HEK293 (cell line): ENCODE measurements around the gene NNAT.

Experiments
- ATF2 ChIP-seq: fragments of 450-650 bp; formaldehyde crosslinking; IDR thresholded peaks from 2 replicates; pipeline ENCODE4 v1.5.1; 2016; ENCODE audit warnings: missing biosample characterization, missing genetic modification characterization, low read depth
- GLI2 ChIP-seq: fragments of 450-650 bp; formaldehyde crosslinking; IDR thresholded peaks from 2 replicates; pipeline ENCODE4; 2017; ENCODE audit warnings: missing biosample characterization, missing genetic modification characterization, low read depth, borderline replicate concordance
- GLI4 ChIP-seq: fragments of 450-650 bp; formaldehyde crosslinking; IDR thresholded peaks from 2 replicates; pipeline ENCODE4 v1.5.1; 2016; ENCODE audit warnings: missing biosample characterization, missing genetic modification characterization
- OVOL3 ChIP-seq: fragments of 450-650 bp; formaldehyde crosslinking; IDR thresholded peaks from 2 replicates; pipeline ENCODE4 v1.5.1; 2016; ENCODE audit warnings: missing biosample characterization, missing genetic modification characterization
- PRDM2 ChIP-seq: fragments of 450-650 bp; formaldehyde crosslinking; IDR thresholded peaks from 2 replicates; pipeline ENCODE4 v1.5.1; 2016; ENCODE audit warnings: missing biosample characterization, missing genetic modification characterization, borderline replicate concordance
- SETDB1 ChIP-seq: IDR thresholded peaks from one replicate; pipeline ENCODE4 v1.6.1; 2017; ENCODE audit warnings: mild to moderate bottlenecking, low read length, moderate library complexity, mixed read lengths; ENCODE audit not compliant: insufficient read length
- WT1 ChIP-seq: fragments of 450-650 bp; formaldehyde crosslinking; IDR thresholded peaks from 2 replicates; pipeline ENCODE4 v1.5.1; 2016; ENCODE audit warnings: missing biosample characterization, missing genetic modification characterization
- ZBTB1 ChIP-seq: fragments of 450-650 bp; formaldehyde crosslinking; IDR thresholded peaks from 2 replicates; pipeline ENCODE4 v1.5.1; 2016; ENCODE audit warnings: missing biosample characterization, missing genetic modification characterization
- ZBTB11 ChIP-seq: fragments of 450-650 bp; formaldehyde crosslinking; conservative IDR thresholded peaks from 2 replicates; pipeline ENCODE4 v1.5.1; 2016; ENCODE audit warnings: low read depth, missing biosample characterization, missing genetic modification characterization
- ZNF10 ChIP-seq: fragments of 450-650 bp; formaldehyde crosslinking; IDR thresholded peaks from 2 replicates; pipeline ENCODE4 v1.5.1; 2017; ENCODE audit warnings: missing biosample characterization, missing genetic modification characterization
- ZNF133 ChIP-seq: fragments of 450-650 bp; formaldehyde crosslinking; IDR thresholded peaks from 2 replicates; pipeline ENCODE4 v1.5.1; 2016; ENCODE audit warnings: missing biosample characterization, missing genetic modification characterization
- ZNF19 ChIP-seq: fragments of 450-650 bp; formaldehyde crosslinking; IDR thresholded peaks from 2 replicates; pipeline ENCODE4; 2016; ENCODE audit warnings: missing biosample characterization, missing genetic modification characterization, low read depth
- ZNF239 ChIP-seq: fragments of 450-650 bp; formaldehyde crosslinking; IDR thresholded peaks from 2 replicates; pipeline ENCODE4 v1.5.1; 2016; ENCODE audit warnings: missing biosample characterization, missing genetic modification characterization
- ZNF248 ChIP-seq: fragments of 450-650 bp; formaldehyde crosslinking; IDR thresholded peaks from 2 replicates; pipeline ENCODE4 v1.5.1; 2017; ENCODE audit warnings: missing biosample characterization, missing genetic modification characterization
- ZNF335 ChIP-seq: fragments of 450-650 bp; formaldehyde crosslinking; conservative IDR thresholded peaks from 2 replicates; pipeline ENCODE4 v1.5.1; 2016; ENCODE audit warnings: missing biosample characterization, missing genetic modification characterization
- ZNF341 ChIP-seq: fragments of 450-650 bp; formaldehyde crosslinking; IDR thresholded peaks from 2 replicates; pipeline ENCODE4; 2016; ENCODE audit warnings: low read depth, missing biosample characterization, missing genetic modification characterization
- ZNF37A ChIP-seq: fragments of 450-650 bp; IDR thresholded peaks from 2 replicates; pipeline ENCODE4 v1.5.1; 2018; ENCODE audit warnings: missing biosample characterization, missing genetic modification characterization
- ZNF658 ChIP-seq: fragments of 450-650 bp; formaldehyde crosslinking; IDR thresholded peaks from 2 replicates; pipeline ENCODE4; 2016; ENCODE audit warnings: missing biosample characterization, missing genetic modification characterization
- ZNF776 ChIP-seq: fragments of 450-650 bp; formaldehyde crosslinking; IDR thresholded peaks from 2 replicates; pipeline ENCODE4 v1.5.0; 2017; ENCODE audit warnings: missing biosample characterization, missing genetic modification characterization, borderline replicate concordance
- ZNF777 ChIP-seq: fragments of 450-650 bp; formaldehyde crosslinking; IDR thresholded peaks from 2 replicates; pipeline ENCODE4 v1.5.1; 2017; ENCODE audit warnings: missing biosample characterization, missing genetic modification characterization, borderline replicate concordance
- ZNF785 ChIP-seq: fragments of 450-650 bp; formaldehyde crosslinking; IDR thresholded peaks from 2 replicates; pipeline ENCODE4 v1.5.1; 2016; ENCODE audit warnings: missing biosample characterization, missing genetic modification characterization
- TF ChIP-seq, protein P1 (sequence below): fragments of 450-650 bp; formaldehyde crosslinking; IDR thresholded peaks from 2 replicates; pipeline ENCODE4 v1.5.1; 2016; ENCODE audit warnings: missing biosample characterization, missing genetic modification characterization

The NNAT gene

DNA sequence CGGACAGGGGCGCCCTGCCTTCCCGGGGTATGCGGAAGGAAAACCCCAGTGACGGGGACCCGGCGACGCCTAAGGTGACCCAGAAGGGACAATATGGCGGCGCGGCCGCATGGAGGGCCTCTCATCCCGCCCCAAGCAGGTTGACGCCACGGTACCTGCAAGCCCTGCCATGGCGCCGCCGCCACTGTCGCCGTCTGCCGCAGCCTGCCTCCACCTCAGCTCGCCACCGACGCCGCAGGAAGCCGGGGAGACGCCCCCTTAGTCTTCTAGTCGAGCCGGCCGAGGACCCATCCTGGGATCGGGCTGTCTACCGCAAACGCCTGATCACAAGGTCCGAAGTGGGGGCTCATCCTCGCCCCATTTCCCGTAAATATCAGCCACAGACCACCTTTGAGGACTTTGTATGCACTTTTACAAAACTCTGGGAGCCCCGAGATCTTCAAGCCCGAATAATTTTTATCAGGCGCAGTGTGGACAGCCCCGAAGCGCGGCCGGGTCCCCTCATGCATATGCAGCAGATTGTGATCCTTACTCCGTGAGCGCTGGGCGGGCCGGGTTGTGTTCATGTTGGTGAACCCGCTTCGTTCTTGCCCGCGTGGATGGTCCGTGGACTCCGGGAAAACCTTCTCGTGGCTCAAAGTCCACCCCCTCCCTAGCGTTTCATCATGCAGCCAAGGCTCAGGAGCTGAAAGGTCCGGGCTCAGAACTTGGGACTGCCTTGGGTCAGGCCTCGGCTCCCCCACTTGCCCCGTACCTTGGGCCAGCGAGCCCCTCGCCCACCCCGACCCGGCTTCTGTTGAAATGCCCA lies 6.8 kb downstream of the NNAT start, which contains the start of gene BLCAP (continued):
- no peak for TF ChIP-seq ZNF341 (tag by site-specific recombination)
- TF ChIP-seq ATF2 (tag by site-specific recombination), result no peak
- TF ChIP-seq SETDB1, result no peak
- TF ChIP-seq OVOL3, result no peak
- no peak for TF ChIP-seq ZNF133 (tag by site-specific recombination)
- TF ChIP-seq ZNF239 (tag by site-specific recombination), result no peak
- no peak for TF ChIP-seq PRDM2 (tag by site-specific recombination)
- no peak for TF ChIP-seq ZNF19 (tag by site-specific recombination)
- no peak for TF ChIP-seq ZNF248 (tag by site-specific recombination)
- TF ChIP-seq ZNF785 (tag by site-specific recombination), result no peak
- TF ChIP-seq WT1 (tag by site-specific recombination), result no peak
- TF ChIP-seq ZNF10 (tag by site-specific recombination), result no peak
- no peak for TF ChIP-seq ZNF658
- 0 out of 2 replicates have a peak, but pooled peaks have one; percentile 22 for TF ChIP-seq ZBTB11 (tag by site-specific recombination)
- no peak for TF ChIP-seq ZBTB1 (tag by site-specific recombination)
- TF ChIP-seq GLI2 (tag by site-specific recombination), result no peak
- TF ChIP-seq, protein P1, sequence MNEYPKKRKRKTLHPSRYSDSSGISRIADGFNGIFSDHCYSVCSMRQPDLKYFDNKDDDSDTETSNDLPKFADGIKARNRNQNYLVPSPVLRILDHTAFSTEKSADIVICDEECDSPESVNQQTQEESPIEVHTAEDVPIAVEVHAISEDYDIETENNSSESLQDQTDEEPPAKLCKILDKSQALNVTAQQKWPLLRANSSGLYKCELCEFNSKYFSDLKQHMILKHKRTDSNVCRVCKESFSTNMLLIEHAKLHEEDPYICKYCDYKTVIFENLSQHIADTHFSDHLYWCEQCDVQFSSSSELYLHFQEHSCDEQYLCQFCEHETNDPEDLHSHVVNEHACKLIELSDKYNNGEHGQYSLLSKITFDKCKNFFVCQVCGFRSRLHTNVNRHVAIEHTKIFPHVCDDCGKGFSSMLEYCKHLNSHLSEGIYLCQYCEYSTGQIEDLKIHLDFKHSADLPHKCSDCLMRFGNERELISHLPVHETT, result peak; percentile 72; the same call in 1 of the 2 replicates
- TF ChIP-seq ZNF335, result peak; percentile 100
- TF ChIP-seq GLI4 (tag by site-specific recombination), result no peak
- TF ChIP-seq ZNF776, result no peak
- TF ChIP-seq ZNF37A (tag by site-specific recombination), result no peak
- TF ChIP-seq ZNF777 (tag by site-specific recombination), result no peak
